RWPE2 (cell line): Measurements from ENCODE around the gene PDLIM1.

Experiments
- ATAC-seq: fragments of 200-7000 bp; cut with Tn5 transposase; 3 replicates; pipeline ENCODE4 v1.9.1; 2021; ENCODE audit warnings: low read depth
- DNase-seq: peaks from one replicate; pipeline ENCODE4 v3.0.0-alpha.2; 2020; ENCODE audit warnings: low spot score
- H3K27ac ChIP-seq: fragments of 450-650 bp; 2 replicates; pipeline ENCODE4 v1.5.1; 2017; ENCODE audit warnings: mild to moderate bottlenecking; ENCODE audit not compliant: poor library complexity, severe bottlenecking
- H3K27me3 ChIP-seq: fragments of 250-450 bp; sonication (Bioruptor Pico); 2 replicates; pipeline ENCODE4 v1.5.1; 2021; ENCODE audit warnings: mild to moderate bottlenecking, moderate library complexity; ENCODE audit not compliant: insufficient read depth, poor library complexity, severe bottlenecking
- H3K36me3 ChIP-seq: fragments of 250-450 bp; sonication (Bioruptor Pico); 2 replicates; pipeline ENCODE4 v1.5.1; 2020; ENCODE audit warnings: low read depth, mild to moderate bottlenecking, moderate library complexity
- H3K4me1 ChIP-seq: fragments of 250-450 bp; sonication (Bioruptor Pico); 2 replicates; pipeline ENCODE4 v1.5.1; 2021; ENCODE audit warnings: mild to moderate bottlenecking, moderate library complexity; ENCODE audit not compliant: insufficient read depth, poor library complexity, severe bottlenecking
- H3K4me3 ChIP-seq: fragments of 250-450 bp; sonication (Bioruptor Pico); 2 replicates; pipeline ENCODE4 v1.5.1; 2021; ENCODE audit warnings: mild to moderate bottlenecking, moderate library complexity; ENCODE audit not compliant: severe bottlenecking
- H3K9me3 ChIP-seq: fragments of 250-450 bp; sonication (Bioruptor Pico); 2 replicates; pipeline ENCODE4 v1.5.1; 2021; ENCODE audit warnings: mild to moderate bottlenecking, moderate library complexity; ENCODE audit not compliant: severe bottlenecking
- TF ChIP-seq, protein P1 (sequence below): fragments of 450-650 bp; IDR thresholded peaks from one replicate; pipeline ENCODE4 v1.5.1; 2017; ENCODE audit warnings: mild to moderate bottlenecking, moderate library complexity; ENCODE audit not compliant: poor library complexity, severe bottlenecking

PDLIM1 gene

DNA sequence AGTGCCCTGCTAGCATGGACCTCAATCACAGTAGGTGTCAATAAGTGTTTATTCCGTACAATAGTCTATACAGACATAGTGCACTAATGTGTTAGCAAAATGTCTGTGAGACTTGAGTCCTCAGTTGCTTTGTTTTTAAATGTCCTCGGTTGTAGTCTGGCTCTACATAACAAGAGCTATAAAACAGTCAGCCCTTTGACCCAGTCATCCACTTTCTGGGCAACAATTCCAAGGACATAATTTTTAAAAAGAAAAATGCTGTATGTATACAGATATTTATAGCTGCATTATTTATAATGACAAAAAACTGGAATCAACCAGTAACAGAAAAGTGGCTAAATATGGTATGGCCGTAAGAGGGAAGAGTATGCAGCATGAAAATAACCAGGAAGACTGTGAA, 2.8 kb upstream of the PDLIM1 start:
- no peaks in the 10 kb centered on the region for H3K9me3 ChIP-seq
- H3K4me3 ChIP-seq, result no peak overlapping the region
- ATAC-seq (no peak), DNase-seq (no peak)
- peaks cover 9% of the 10 kb centered on the region for H3K36me3 ChIP-seq
- H3K4me1 ChIP-seq, result peaks cover 14% of the 10 kb centered on the region
- TF ChIP-seq, protein P1, sequence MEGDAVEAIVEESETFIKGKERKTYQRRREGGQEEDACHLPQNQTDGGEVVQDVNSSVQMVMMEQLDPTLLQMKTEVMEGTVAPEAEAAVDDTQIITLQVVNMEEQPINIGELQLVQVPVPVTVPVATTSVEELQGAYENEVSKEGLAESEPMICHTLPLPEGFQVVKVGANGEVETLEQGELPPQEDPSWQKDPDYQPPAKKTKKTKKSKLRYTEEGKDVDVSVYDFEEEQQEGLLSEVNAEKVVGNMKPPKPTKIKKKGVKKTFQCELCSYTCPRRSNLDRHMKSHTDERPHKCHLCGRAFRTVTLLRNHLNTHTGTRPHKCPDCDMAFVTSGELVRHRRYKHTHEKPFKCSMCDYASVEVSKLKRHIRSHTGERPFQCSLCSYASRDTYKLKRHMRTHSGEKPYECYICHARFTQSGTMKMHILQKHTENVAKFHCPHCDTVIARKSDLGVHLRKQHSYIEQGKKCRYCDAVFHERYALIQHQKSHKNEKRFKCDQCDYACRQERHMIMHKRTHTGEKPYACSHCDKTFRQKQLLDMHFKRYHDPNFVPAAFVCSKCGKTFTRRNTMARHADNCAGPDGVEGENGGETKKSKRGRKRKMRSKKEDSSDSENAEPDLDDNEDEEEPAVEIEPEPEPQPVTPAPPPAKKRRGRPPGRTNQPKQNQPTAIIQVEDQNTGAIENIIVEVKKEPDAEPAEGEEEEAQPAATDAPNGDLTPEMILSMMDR, result no peak
- no peaks in the 10 kb centered on the region for H3K27me3 ChIP-seq
- no peak overlapping the region for H3K27ac ChIP-seq

DNA sequence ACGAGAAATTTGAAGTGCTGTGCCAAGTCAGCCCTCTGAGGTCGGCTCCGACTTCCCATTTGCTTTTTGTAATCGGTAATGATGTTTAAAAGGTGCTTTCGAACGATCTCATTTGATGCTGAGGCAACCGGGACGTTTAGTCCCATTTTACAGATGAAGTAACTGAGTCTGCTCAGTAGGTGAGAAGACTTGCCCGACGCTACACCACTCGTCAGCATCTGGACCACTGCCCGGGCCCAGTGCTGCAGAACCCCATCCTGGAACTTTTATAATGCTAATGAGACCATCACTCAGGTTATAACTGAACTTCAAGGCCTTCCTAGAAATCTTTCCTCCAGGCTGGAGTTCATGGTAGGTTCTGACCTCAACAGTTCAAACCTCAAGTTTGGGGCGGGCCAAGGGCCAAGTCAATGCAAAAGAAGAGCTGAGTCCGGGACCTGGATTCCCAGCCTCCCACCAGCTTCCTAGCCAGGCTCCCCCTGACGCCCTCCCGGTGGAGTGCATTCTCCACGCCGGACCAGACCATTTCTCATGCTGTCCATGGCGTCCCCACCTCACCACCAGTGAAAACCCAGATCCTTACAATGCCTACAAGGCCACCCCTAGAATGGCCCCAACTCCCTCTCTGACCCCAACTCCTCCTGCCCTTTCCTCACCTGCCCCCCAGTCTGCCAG, 699 bp upstream of the PDLIM1 start:
- peaks cover 34% of the 10 kb centered on the region for H3K4me1 ChIP-seq
- H3K27ac ChIP-seq, result peak overlapping the region; percentile 74
- TF ChIP-seq, protein P1, result no peak
- peaks cover 30% of the 10 kb centered on the region for H3K36me3 ChIP-seq
- H3K4me3 ChIP-seq, result peak overlapping the region; percentile 97
- DNase-seq (no peak), ATAC-seq (no peak)
- H3K9me3 ChIP-seq, result no peaks in the 10 kb centered on the region
- H3K27me3 ChIP-seq, result no peaks in the 10 kb centered on the region

DNA sequence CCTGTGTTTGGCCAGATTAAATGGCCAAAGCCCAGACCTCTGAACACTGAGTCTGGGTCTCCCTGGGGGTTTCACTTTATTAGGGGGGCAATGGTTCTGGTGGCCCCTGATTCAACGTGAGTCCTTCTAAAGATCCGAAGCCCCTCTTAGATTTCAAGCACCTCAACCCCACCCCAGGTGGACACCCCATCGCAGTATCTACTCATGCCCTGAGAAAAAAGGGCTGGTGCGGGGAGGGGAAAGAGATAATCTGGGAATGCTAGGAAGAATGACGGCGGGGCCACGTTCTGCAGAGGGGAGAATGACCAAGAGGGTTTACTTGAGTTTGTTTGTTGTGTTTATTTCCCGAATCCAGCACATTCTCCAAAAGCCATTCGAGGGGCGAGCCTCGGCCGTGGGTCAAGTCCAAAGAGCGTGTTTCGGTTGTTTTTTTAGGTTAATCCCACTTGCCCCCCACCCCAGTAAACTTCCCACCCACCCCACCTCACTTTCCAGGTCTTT, 832 bp downstream of the PDLIM1 start:
- ATAC-seq (no peak), DNase-seq (no peak)
- Histone ChIP-seq H3K27me3 (no peaks in the 10 kb centered on the region), H3K27ac (peak overlapping the region; percentile 74), H3K36me3 (peaks cover 40% of the 10 kb centered on the region), H3K9me3 (no peaks in the 10 kb centered on the region), H3K4me3 (peak overlapping the region; percentile 97), H3K4me1 (peaks cover 36% of the 10 kb centered on the region)
- TF ChIP-seq, protein P1, result peak; percentile 0

DNA sequence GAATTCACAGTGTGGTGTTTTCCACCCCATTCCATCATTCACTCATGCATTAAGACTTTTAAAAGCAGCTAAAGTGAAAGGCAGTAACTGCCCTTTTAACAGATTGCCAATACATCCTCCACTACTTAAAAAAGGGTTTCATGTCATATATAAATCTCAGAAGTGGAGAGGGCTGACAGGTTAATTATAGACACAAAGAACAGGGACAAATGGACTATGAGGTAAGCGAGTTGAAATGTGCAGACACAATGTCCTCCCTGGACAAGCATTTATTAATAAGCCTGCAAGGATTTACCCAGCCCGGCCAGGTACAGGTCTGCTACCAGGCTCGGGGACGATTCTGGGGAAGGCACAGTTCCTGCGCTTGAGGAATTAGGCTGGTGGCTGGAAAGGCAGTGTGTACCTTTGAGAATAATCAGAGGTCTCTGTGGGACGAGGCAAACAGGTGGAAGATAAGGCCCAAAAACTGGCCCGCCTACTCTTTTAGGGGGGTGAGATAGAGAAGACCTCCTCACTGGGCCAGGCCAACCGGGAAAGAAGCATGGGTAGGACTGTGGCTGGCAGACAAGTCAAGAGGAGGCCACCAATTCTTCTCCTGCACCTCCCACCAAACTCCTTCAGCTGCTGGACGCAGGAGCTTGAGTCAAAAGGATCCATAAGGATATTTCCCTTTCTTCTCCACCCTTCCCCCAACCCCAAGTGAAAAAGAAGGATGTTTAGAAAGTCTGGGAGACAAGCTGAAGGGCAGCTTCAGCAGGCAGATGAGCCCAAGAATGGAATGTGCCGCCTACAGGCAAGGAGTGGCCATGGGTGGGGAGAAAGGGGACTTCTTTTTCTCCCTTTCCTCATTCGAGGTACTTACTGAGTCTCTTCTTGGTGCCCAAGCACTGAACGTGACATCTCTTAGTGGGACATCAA, 1.5 kb downstream of the PDLIM1 start:
- Histone ChIP-seq H3K4me1 (peaks cover 31% of the 10 kb centered on the region), H3K36me3 (peaks cover 40% of the 10 kb centered on the region), H3K4me3 (peak overlapping the region; percentile 97), H3K9me3 (no peaks in the 10 kb centered on the region), H3K27ac (peak overlapping the region; percentile 74), H3K27me3 (no peaks in the 10 kb centered on the region)
- TF ChIP-seq, protein P1, result peak; percentile 38
- DNase-seq (no peak), ATAC-seq (peak; percentile 58)
